ENCODE data around the gene MDGA2.
"Not testable (repeated sequence)": the region's sequence is repeated elsewhere in the genome, so short reads cannot be mapped to it uniquely, and the experiment has no call there.

The MDGA2 gene

DNA sequence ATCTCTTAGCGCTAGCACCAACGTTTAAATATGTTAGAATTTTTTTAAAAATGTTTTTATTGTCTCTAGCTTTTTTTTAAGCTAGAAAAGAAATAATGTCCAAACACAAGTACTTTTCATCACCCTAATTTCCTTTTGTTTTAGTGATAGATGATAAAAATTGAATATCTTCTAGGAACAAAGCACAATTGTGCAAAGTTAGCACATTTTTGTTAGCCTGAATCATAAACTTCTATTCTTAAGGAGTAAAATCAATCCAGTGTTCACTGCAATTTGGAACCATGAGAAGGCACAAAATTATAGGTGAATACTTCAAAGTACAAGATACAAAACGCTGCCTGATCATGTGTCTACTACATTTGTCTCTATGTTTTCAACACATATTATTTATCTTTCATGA lies 615.4 kb downstream of the MDGA2 start:
- no peak for FAIRE-seq

DNA sequence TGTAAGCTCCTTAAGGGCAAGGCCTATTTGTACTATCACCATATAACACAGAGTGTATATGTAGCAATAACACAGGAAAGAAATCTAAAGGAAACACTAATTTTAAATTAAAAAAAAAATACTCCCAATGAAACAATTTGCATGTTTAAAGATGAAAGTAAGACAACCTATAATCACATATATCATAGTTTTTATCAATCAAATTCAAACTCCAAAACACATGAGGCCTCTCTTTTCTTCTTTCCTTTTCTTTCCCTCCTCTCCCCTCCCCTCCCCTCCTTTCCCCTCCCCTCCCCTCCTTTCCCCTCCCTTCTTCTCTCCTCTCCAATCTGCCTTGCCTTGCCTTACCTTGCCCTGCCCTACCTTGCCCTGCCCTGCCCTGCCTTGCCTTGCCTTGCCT lies 618.0 kb downstream of the MDGA2 start:
- FAIRE-seq = no peak

DNA sequence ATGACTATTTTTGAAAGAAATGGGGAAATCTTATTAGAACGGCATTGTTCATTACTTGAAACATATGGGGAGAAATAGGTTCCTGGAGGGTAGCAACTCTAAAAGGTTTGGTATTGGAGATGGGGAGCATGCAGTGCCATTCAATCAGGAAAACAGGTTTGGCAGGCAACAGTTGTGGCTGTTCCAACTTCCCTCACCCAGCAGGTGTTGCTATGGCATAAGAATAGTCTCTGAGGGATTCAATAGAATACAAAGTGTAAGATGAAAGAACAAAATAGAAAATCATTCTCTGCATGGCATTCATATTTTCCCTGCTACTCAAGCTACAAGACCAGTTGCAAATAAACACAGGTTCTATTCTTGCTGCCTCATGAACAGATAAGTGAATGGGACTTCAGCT lies 630.6 kb downstream of the MDGA2 start:
- FAIRE-seq = no peak

DNA sequence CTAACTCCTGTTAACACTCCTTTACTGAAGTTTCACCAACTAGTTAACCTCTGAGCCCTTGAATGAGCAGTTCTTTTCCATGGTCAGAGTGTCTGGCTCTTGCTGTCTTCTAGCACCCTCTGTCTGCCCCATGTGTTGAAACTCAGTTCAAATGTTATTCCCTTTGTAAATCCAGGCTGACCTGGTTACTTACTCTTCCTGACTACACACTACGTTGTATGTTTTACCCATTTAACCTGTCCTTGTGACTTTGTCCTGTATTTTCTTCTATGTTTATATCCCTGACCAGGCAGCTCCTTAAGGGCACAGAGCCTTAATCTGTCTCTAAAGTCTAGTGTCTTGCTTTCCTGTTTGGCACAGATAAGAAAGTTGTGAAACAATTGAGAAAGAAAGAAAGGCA lies 634.9 kb downstream of the MDGA2 start:
- FAIRE-seq = no peak

DNA sequence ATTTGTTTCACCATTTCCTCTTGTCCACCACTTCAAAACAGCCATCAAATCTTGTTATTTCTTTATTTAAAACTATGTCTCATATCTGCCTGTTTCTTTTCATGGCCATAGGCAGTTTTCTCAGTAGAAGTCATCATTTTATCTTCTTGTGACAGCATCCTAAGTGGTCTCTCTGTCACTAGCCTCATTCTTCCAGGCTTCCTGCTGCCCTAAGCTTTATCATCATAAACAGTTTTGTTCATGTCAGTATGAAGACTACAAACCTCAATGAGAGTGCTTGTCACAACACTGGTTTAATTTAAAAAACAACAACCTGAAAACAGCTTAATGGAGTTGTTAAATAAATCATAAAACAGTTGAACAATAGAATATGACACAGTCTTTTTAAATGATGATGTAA lies 636.1 kb downstream of the MDGA2 start:
- no peak for FAIRE-seq

DNA sequence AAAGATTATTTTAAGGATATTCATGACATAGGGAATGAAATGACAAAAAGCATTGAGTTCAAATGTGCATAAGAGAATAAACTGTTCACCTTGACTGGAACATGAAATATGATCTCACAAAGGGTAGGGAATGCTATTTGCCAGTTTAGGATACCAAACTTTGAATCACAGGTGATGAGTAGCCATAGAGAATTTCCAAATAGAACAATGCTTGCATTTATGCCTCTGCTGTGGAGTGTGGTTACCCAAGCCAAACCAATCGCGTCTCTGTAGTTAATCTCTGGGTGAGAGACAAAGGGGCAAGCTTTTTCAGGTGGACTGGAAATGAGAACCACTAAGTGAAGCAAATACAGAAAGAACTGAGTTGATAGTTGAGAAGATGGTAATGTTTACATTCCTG lies 652.7 kb downstream of the MDGA2 start:
- FAIRE-seq = no peak

DNA sequence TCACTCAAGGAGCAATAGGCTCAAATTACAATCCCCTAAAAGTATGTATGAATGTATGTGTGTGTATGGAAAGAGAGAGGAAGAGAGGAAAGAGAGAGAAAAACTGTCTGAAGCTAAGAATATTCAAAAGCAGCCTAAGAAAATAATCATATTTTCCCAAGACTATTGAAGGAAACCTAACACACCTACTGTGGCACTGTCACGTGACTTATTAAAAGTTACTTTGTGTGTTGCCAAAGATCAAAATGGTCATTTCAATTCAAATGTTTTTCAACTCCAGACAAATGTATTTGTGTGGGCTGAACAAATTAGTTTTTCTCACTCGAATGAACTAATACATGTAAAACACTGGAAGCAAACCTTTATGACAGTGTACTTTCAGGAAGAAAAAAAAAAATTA lies 654.9 kb downstream of the MDGA2 start:
- no peak for FAIRE-seq

DNA sequence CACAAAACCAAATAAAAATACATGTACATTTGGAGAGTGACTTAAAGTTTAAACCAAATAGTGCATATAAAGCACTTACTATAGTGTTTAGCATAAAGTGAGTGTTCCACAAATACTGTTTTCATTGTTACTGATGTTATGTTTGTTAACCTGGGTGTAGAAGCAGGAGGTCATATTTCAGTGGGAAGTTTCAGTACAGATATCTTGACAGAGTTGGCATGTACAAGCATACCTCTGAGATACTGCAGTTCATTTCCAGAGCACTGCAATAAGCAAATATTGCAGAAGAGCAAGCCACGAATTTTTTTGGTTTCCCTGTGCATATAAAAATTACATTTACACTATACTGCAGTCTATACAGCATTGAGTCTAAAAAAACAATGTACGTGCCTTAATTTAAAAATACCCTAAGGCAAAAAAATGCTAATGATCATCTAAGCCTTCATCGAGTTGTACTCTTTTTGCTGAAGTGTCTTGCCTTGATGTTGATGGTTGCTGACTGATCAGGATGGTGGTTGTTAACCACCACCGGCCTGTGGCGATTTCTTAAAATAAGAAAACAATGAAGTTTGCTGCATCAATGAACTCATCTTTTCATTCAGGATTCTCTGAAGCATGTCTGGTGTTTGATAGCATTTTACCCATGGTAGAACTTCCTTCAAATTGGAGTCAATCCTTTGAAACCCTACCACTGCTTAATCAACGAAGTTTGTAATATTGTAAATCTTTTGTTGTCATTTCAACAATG lies 662.7 kb downstream of the MDGA2 start:
- FAIRE-seq = no peak

DNA sequence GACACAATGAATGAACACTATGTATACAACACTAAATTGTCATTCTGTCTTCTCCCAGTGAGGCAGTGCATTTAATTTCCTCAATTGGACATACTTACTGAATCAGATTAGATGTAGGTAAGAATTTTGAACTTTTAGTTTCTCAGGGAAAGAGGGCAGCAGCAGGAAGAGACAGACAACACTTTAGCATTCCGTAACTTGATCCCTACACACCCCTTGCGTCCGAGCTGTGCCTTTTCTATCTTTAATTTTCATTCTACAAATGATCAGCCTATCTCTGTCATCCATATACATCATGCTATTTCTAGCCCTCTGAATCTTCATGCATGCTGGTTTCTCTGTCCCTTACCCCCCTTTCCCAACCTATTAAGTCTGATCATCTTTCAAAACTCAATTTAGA lies 665.8 kb downstream of the MDGA2 start:
- no peak for FAIRE-seq

DNA sequence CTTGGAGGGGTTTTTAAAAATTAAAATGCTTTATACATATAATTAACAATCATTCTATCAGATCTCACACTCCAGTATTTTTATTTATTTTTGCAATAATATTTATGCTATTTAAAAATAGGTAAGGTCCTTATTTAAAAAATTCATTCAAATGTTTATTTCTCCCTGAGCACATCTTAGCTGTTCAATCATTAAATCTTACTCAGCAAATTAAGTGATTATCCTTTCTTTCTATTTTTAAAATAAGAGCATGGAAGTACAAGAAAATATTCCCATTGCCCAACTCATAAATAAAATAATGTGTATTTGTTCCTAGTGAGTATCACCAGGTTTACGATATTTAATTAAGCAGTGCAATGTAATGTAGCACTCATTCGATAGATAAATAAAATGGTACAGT lies 666.7 kb downstream of the MDGA2 start:
- FAIRE-seq = no peak

DNA sequence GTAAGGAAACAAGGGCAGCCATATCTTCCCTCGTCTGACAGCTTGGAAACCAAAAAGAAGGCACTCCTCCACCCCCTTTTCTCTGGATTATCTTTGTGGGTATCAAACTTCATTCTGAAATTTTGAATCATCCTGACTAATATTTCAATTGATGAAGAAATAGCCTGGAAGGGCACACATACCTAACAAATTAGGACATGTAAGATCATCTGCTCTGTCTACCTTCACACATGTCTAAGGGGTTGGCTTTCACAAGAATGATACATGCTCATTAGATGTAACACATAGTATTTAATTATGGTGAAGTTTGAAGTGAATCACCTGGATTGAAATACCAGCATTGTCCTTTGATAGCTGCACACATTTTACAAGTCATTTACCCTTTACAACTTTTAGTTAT lies 675.7 kb downstream of the MDGA2 start:
- FAIRE-seq = no peak

DNA sequence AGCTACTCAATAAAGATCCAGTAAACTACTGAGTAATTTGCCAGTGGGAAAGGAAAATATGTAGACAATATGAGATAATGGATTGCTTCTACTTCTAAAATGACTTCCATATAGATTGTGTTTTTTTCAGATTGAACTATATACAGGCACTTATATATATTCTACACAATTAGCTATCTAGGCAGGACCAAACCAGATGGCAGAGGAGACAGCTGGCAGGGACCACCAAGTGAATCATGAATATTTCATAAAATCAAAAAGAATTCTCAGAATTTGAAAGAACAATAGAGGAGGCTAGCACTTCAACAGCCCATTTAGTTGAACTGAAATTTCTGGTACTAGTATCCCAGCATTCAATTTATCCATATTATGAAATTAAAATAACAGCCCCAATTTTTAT lies 685.8 kb downstream of the MDGA2 start:
- no peak for FAIRE-seq

DNA sequence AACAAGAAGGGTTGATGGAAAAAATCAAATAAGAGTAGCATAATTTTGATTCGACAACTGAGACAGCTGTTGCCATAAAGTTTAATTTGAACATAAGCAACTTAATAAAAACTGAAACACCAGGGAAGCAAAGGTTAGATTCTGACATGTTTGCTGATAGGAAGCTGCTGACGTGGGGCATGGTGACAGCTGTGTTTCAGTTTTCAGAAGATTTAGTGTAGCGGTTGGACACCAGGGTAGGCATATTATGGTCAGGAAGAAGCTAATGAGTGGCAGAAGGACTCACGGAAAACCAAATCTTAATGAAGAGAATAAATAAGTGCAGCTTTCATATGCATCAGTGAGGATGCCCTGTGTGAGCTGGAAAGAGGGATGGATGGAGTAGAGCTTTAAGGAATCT lies 687.1 kb downstream of the MDGA2 start:
- FAIRE-seq = no peak

DNA sequence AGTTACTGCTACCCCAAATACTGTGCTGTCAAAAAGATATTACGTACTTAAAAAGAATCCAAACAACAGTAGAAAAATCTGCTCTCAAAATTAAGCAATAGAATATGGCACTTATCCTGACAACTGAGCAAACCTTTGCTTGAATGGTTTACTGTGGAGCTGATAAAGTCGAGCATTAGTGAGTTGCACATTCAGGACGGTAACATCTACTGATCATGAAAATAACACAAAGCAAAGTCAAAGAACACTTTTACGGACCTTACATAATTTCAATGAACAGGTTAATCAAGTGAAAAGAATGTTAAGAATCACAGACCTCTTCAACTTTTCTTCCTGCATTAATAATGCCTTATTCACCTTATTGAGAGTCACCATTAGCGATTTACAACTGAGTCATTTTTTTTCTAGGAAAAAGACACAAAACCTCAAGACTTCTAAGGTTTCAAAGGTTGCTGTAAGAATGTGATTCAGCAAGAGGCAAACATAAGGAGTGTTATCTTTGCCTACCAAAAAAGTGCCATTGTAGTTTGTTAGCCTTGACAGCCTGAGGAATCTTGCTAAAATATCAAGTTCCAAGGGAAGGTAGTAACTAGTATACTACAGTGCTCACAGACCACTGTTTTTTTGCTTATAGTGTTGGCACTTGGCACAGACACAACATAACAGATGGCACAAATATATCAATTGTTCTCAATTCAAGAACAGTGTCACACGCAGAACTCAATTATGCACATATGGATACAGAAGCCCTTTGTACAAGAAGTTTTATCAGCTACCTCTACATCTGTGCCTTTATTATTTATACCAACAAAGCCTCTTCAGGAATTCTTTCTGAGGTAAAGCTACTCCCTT lies 689.6 kb downstream of the MDGA2 start:
- no peak for FAIRE-seq

DNA sequence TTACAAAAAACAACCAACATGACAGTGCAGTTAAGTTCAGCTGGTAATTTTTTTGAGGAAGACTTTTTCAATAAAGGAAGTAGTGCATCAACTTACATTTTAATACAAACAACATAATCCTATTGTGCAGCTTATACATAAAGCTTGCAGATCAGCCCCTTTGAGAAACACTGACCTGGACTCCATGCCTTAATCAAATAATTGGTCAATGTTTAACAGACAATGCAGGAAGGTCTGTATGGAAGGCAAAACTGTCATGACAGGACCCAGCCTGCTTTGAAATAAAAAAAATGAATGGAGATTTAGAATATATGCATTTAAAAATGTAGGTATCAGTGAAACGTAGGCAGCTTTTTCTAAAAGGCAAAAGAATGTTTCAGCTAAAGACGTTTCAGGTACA lies 702.1 kb downstream of the MDGA2 start:
- no peak for FAIRE-seq

DNA sequence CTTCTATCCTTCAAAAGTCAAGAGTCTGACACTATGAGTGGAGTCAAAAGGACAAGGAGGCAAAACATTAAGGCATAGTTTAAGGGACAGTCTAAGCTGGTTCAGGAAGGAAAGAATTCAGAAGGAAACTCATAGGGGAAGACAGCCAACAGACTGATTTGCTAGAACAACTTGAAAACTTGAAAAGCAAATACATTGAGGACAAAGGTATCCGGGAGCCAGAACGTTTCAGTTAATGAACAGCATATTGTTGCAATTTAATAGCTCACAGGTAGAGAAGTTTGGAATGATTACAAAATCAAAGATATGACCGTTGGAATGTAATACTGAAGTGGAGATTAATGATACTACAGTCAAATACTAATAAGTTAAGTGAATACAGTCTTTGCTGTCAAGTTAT lies 711.0 kb downstream of the MDGA2 start:
- no peak for FAIRE-seq

DNA sequence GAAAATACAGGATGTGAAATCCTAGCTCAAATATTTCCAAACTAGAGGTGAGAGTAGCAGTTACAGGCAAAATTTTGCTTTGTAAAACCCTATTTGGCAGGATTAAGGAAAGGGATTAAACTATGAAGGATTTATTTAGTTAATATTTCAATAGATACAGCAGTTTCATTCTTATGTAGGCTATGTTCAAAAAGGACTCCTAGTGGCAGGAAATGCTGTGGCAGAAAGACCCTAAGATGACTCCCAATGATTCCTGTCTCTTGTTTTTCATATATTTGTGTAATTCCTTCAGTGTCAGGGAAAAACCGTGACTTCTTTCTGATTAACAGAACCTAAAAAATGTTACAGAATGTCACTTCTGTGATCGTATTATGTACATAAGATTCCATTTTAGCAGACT lies 724.3 kb downstream of the MDGA2 start:
- FAIRE-seq = no peak

DNA sequence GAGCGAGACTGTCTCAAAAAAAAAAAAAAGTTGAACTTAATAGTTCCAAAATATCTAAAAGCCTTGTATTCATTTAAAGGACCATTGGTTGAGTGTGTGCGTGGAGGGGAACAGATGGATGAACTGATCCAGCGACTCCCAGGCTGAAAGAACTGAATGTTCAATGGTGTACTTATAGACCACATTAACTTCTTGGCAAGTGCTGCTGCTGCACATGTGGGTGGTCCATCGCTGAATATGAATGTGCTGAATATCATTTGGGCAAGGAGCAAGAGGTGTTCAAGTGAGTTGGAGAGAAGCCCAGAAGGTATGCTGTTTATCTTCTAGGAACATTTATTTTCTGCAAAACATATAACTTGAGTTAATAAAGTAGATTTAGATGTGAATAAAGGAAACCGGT lies 734.8 kb downstream of the MDGA2 start:
- FAIRE-seq = no peak

DNA sequence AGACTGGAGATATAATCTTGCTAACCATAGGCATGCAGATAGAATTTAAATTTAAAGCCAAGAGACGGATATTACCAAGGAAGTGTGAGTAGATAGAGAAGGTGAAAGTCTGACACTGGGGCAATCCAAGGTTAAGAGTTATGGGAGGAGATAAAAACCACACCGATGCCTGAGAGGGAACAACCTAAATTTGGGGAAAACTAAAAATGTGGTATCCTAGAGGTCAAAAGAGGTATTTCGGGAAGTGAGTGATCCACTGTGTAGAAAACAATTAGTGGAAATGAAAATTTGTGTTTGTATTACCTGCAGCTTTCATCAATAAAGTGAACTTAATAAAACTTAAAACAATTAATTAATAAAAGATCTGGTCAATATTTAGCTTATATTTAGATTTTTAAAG lies 754.9 kb downstream of the MDGA2 start:
- FAIRE-seq = no peak

DNA sequence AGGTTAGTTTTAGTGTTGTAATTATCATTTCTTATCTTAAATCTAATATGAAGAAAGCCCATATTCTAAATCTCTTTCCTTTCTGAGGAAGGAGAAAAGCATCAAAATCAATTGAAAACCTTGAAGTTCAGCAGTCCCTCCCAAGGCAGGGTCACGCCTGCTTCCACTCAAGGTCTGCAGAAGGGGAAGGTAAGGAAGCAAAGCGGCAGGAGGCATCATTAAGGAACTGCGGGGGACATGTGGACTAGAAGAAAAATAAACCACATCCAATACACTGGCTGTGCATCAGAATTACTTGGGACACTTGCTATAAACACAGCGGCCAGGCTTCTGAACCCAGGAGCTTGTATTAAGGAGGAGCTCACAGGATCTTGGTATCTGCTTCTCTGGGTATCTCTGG lies 759.9 kb downstream of the MDGA2 start:
- FAIRE-seq = not testable (repeated sequence)

DNA sequence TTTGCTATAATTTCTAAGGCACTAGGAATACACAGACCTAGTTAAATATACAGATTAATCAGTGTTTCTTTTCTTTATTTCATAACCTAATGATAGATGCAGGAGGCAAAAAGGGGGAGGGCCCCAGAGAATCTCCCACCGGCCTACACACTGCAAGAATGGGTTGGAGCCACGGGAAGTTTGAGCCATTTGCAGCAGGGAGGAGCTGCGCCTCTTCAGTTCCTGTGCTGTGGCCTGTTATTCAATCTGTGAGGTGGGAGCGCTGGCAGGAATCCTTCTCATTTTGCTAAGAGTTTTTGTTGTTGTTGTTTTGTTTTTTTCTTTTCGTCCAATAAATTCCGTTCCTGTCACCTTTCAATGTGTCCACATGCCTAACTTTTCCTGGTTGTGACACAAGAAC lies 772.6 kb downstream of the MDGA2 start:
- no peak for FAIRE-seq

DNA sequence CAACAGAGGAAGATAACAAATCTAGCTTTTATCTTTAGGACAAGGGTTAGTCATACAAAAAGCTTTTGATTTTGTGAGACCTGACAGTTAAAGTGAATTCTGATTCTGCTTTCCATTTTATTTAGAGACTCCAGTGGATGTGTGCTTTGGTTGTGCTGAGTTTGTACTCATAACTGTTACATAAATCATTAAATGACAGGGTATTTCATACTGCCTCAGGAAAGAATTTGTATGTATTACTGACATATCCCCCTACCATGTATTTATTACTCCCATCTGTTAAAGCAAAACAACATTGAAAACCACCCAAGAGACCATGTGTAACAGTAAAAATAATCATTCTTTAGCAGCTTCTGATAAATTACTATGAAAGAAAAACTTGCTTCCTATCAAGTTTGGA lies 780.9 kb downstream of the MDGA2 start:
- FAIRE-seq = no peak

DNA sequence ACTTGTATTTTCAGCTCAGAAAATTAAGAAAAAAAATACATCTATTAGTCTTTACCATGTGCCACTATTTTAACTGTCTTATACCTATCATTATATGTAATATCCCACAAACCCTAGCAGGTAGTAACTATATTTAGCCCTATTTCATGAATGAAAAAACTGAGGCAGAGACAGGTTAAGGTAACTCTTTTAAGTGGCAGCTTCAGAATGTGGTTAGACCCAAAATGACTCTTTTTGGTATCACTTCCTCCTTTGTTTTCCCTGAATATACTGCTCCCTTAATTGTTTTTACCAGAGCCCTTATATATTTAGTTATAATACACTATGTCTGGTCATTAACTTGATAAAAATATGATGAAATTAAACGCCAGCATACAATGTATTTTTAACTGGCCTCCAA lies 788.3 kb downstream of the MDGA2 start:
- no peak for FAIRE-seq

DNA sequence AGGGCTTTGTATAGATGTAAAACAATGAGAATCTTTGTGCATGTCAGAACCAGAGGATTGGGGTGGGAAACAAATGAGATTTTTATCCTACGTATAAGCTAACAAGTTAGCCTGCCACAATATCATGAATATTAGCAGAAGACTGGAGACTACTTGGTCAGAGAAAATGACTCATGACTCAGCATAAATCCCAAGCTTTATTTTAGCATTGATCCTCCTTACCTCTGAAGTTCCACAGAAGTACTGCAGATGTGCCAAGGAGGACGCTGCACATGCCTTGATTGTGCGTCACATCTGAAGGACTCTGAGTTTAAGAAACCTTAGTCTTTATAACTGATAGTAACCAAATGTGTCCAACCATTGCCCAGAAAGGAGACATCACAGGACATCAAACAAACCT lies 789.8 kb downstream of the MDGA2 start:
- FAIRE-seq = no peak

DNA sequence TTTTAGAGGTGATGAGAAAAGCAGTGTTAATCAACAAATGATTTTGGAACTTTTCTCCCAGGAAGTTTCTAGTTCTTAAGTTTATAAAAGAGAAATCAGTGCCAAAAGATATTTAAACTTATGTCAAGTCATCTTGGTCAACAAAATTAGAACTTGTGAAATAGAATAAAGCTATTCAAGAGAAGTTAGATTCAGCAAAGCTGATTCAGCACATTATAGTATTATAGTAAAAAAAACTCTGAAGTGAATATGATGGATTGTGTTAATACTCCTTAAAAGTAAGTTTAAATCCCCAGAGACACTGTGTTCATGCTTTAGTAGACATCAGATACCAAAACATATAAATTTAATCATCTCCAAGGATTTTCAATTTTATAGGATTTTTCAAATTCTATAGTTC lies 813.7 kb downstream of the MDGA2 start:
- no peak for FAIRE-seq
